Thymus (tissue), 11 donors: ENCODE data around the gene LHFPL3. TPM values are rescaled to one million over a fixed set of nuclear protein-coding genes. Genes with fewer than 3 reads are reported as not detected.

ENCODE experiments used
- DNase-seq, 9 donors: peaks; one replicate each; pipeline ENCODE4 v3.0.0-alpha.2; 2013; ENCODE audit warnings: low spot score in 9 of 9, low read depth in 6 of 9, missing footprints in 1 of 9
- H3K27ac ChIP-seq, 2 donors: one replicate each; pipeline ENCODE4 v1.5.1; 2013; ENCODE audit warnings: control low read depth in 1 of 2, low read depth in 1 of 2, low read length in 1 of 2, mild to moderate bottlenecking in 1 of 2, moderate library complexity in 1 of 2
- H3K27me3 ChIP-seq, 2 donors: one replicate each; pipeline ENCODE4 v1.5.1; 2013; ENCODE audit warnings: low read length in 1 of 2; ENCODE audit not compliant: control insufficient read depth in 2 of 2, insufficient read depth in 1 of 2
- H3K36me3 ChIP-seq, 2 donors: one replicate each; pipeline ENCODE4 v1.5.1; 2013; ENCODE audit warnings: low read length in 1 of 2, mild to moderate bottlenecking in 1 of 2, moderate library complexity in 1 of 2; ENCODE audit not compliant: control insufficient read depth in 2 of 2, insufficient read depth in 2 of 2
- H3K4me1 ChIP-seq, 2 donors: one replicate each; pipeline ENCODE4 v1.5.1; 2013; ENCODE audit warnings: low read length in 2 of 2; ENCODE audit not compliant: control insufficient read depth in 2 of 2, insufficient read depth in 2 of 2
- H3K4me3 ChIP-seq, 2 donors: one replicate each; pipeline ENCODE4 v1.5.1; 2013; ENCODE audit warnings: low read length in 2 of 2, control low read depth in 1 of 2, mild to moderate bottlenecking in 1 of 2
- H3K9me3 ChIP-seq, 2 donors: one replicate each; pipeline ENCODE4 v1.5.1; 2013; ENCODE audit warnings: low read length in 1 of 2, mild to moderate bottlenecking in 1 of 2; ENCODE audit not compliant: control insufficient read depth in 2 of 2, insufficient read depth in 1 of 2
- WGBS: extraction: QIAGEN DNeasy Blood & Tissue Kit; methylation state at CpG from one replicate; pipeline ENCODE4 v1.1.7; 2013; 5-methylcytosine and 5-hydroxymethylcytosine counted together
- polyA plus RNA-seq: library from polyadenylated mRNA; stranded (reverse); fragments of 200-250 nt; gene quantifications from one replicate; pipeline ENCODE4 v1.2.3, GENCODE V29; 2013
- total RNA-seq: library from RNA; stranded (reverse); fragments of 120-200 nt; gene quantifications from one replicate; pipeline ENCODE4 v1.2.4, GENCODE V29; 2013
- donor health status: healthy.

Gene LHFPL3
- total and polyA plus RNA-seq, 2 donors, result 0.05 to 0.14 TPM

DNA sequence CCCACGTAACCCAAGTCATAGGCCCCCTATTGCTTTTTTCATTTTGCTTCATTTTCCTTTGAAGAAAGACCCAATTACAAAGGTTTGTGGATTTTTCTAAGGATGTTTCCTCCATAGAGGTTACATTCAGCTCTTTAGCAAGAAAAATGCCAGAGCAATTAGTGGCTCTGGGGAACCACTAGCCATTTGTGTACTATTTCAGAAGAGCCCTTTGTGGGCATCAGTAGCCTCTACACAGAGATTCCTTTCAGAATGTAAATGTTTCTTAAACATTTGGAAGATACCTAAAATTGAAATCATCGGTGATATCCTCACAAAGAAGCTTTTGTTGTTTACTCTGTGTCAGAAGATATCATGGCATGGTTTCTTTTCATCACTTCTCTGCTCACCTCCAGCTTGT is 394.6 kb downstream of the LHFPL3 start:
- no peak for DNase-seq
- no peak overlapping the region for H3K4me3 ChIP-seq
- WGBS, result 92% methylated on average over 2 of the region's 2 CpGs
- H3K4me1 ChIP-seq, result no peaks in the 10 kb centered on the region
- H3K9me3 ChIP-seq, result no peaks in the 10 kb centered on the region
- H3K27ac ChIP-seq, result no peak overlapping the region
- H3K27me3 ChIP-seq, result no peaks in the 10 kb centered on the region
- no peaks in the 10 kb centered on the region for H3K36me3 ChIP-seq

DNA sequence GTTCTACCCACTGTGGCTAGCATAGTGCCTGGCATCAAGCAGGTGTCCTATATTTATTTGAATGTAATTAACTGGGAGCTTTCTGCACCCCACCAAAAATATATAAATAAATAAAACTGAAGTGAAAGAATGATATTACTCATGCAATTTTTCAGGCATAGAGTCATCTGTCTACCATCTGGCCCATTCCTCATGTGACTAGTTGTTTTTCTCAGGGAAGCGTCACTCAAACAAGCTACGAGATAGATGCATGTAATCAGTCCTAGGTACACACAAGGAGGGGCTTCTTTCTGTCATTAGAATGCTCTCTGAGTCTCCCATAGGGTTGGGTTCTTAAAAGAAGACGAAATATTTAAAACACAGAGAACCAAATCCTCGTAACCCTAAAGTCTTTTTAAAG is 430.1 kb downstream of the LHFPL3 start:
- Histone ChIP-seq H3K9me3 (no peaks in the 10 kb centered on the region), H3K4me1 (no peaks in the 10 kb centered on the region), H3K27me3 (no peaks in the 10 kb centered on the region), H3K27ac (no peak overlapping the region), H3K4me3 (no peak overlapping the region), H3K36me3 (no peaks in the 10 kb centered on the region)
- WGBS, result 83% methylated on average over 4 of the region's 4 CpGs
- DNase-seq, result no peak

DNA sequence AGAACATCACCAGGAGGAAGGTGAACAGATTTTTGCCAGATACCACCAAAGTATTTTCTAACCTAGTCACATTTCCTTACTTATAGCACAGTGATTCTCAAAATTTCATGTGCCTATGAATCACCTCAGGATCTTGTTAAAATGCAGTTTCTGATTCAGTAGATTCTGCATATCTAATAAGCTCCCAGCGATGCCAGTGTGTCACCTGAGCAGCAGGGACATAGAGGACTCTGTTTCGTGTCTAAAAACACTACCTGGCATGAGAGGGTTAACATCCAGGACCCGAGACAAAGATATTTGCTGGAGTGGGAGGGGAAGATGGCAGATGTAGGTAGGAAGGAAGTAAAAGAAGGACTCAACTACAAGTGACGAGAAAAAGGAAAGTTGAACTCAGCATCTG is 433.5 kb downstream of the LHFPL3 start:
- no peak for DNase-seq
- Histone ChIP-seq H3K4me1 (no peaks in the 10 kb centered on the region), H3K27me3 (no peaks in the 10 kb centered on the region), H3K36me3 (no peaks in the 10 kb centered on the region), H3K4me3 (no peak overlapping the region), H3K27ac (no peak overlapping the region), H3K9me3 (no peaks in the 10 kb centered on the region)
- 69% methylated on average over 4 of the region's 4 CpGs for WGBS

DNA sequence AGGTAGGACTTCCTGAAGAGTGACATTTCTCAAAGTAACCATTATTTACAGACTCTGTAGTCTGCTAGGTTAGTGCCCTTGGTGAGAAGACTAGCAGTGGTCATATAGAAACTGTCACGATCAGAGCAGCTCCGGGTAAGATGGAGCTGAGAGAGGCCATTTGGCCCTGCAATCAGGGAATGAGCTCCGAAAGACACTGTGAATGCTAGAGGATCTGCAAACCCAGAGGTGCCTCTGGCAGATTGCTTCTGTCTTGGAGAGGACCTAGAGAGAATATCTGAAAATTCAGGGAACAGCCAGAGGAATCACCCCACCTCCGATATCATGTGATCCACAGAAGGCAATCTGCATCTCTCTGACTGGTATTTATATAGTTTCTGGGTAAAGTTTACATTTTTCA is 438.7 kb downstream of the LHFPL3 start:
- no peaks in the 10 kb centered on the region for H3K4me1 ChIP-seq
- no peak overlapping the region for H3K27ac ChIP-seq
- DNase-seq, result no peak
- H3K36me3 ChIP-seq, result no peaks in the 10 kb centered on the region
- 54% methylated on average over 4 of the region's 4 CpGs for WGBS
- no peaks in the 10 kb centered on the region for H3K27me3 ChIP-seq
- no peaks in the 10 kb centered on the region for H3K9me3 ChIP-seq
- no peak overlapping the region for H3K4me3 ChIP-seq

DNA sequence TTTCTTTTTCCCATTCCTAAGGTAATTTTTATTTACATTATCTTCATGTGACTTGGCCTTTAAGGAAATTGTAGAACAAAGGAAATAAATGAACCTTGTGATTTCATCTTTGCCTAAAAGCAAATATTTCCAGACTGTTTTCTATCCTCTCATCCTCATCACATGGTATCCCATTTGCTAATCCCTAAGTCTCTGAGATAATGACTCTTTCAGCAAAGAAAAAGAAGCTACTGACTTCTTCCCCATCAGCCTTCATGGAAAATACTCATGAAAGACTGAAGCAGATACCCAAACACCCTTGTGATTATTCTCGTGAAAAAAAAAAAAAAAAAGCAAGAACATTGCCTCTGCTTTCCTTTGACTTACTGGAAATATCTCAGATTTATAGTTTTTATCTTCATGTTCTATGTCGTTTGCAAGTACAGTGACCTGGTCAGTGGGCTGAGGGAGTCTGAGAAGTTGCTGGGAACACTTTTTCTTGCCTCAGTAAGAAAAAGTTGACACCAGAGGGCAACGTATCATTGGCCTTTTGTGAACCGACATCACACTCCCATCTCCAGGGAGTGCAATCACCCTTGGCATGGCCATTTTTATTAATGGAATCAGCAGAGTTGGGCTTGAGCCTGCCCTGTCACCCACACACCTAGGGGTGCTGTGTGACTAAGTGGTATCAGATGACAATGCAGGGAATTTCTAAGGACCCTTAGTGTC is 439.6 kb downstream of the LHFPL3 start:
- no peaks in the 10 kb centered on the region for H3K27me3 ChIP-seq
- no peaks in the 10 kb centered on the region for H3K9me3 ChIP-seq
- H3K4me1 ChIP-seq, result no peaks in the 10 kb centered on the region
- DNase-seq, result no peak
- no peaks in the 10 kb centered on the region for H3K36me3 ChIP-seq
- H3K4me3 ChIP-seq, result no peak overlapping the region
- 59% methylated on average over 4 of the region's 4 CpGs for WGBS
- no peak overlapping the region for H3K27ac ChIP-seq

DNA sequence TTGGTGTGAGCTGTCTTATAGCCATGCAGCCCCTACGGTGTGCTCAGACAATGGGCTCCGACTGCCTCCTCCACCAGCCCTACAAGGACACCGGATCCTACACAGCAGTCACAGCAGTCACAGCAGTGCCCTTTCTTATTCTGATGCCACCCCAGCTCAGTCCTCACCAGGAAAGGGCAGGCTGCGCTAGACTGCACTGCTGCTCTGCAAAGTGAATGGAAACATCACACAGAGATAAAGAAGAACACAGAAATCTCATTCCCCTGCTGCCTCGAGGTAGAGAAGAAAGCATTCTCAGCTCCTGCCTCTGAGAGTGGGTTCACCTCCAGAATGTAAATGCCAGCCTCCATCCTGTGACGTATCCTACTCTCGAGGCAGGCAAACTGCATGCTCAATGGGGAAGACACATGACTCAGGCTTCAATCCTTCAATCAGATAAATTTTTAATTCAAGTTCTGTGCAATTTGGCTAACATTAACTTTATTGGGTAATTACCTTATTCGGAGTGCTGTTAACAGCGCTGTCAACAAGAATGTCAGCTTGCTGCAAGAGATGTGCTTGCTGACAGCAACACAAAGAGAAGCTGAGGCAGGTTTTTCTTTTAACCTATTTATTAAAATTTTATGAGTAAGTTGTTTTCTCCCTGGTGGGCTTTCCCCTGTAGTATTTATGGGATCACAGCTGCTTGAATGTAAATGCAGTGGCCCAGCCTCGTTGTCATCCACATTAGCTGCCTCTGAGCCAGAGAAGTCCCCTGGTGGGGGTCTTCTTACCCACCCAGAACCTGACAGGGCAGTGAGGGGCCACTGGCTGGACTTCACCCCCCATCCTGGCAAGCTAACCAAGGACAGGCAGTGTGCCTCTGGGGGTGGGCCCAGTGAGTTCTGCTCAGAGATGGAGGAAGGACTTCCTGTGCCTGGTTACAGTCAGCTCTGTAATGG is 444.3 kb downstream of the LHFPL3 start:
- no peaks in the 10 kb centered on the region for H3K9me3 ChIP-seq
- 53% methylated on average over 10 of the region's 10 CpGs for WGBS
- H3K4me3 ChIP-seq, result no peak overlapping the region
- no peaks in the 10 kb centered on the region for H3K36me3 ChIP-seq
- no peaks in the 10 kb centered on the region for H3K27me3 ChIP-seq
- H3K4me1 ChIP-seq, result no peaks in the 10 kb centered on the region
- H3K27ac ChIP-seq, result no peak overlapping the region
- DNase-seq, result no peak

DNA sequence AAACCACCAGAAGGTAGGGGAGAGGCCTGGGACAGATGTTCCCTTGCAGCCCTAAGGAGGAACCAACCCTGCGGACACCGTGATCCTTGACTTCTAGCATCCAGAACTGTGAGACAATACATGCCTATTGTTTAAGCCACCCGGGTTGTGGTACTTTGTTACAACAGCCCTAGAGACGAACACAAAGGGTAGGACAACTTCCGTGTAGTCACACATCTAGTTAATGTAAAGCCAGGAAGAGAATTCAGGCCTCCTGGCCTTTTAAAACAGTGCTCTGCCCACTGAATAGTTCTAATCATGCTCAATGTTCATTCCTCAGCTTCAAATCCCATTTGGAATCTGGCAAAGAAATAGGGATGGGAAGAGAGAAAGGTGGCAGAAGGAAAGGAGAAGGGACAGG is 445.4 kb downstream of the LHFPL3 start:
- H3K36me3 ChIP-seq, result no peaks in the 10 kb centered on the region
- H3K27ac ChIP-seq, result no peak overlapping the region
- no peaks in the 10 kb centered on the region for H3K9me3 ChIP-seq
- DNase-seq, result no peak
- H3K4me3 ChIP-seq, result no peak overlapping the region
- WGBS, result 92% methylated on average over 5 of the region's 5 CpGs
- no peaks in the 10 kb centered on the region for H3K27me3 ChIP-seq
- H3K4me1 ChIP-seq, result no peaks in the 10 kb centered on the region

DNA sequence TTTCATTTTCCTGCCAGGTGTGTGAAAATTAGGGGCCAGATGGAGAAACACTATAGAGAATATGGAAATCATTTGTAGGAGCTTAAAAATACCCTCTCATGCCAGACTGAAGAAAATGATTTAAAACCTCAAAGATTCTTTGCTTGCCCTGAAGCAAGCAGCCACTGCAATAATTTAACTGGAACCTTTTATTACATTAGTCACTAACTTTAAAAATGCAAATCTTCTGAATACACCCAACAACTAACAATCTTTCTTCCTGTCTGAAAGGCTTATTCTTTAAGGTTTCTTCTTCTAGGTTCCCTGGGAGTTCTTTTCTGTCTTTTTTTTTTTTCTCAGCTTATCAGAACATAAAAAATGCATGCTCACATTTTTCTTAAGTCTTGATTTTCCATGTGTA is 447.1 kb downstream of the LHFPL3 start:
- no peak overlapping the region for H3K4me3 ChIP-seq
- H3K36me3 ChIP-seq, result no peaks in the 10 kb centered on the region
- no peaks in the 10 kb centered on the region for H3K4me1 ChIP-seq
- no peak for DNase-seq
- H3K27ac ChIP-seq, result no peak overlapping the region
- H3K27me3 ChIP-seq, result no peaks in the 10 kb centered on the region
- H3K9me3 ChIP-seq, result no peaks in the 10 kb centered on the region

DNA sequence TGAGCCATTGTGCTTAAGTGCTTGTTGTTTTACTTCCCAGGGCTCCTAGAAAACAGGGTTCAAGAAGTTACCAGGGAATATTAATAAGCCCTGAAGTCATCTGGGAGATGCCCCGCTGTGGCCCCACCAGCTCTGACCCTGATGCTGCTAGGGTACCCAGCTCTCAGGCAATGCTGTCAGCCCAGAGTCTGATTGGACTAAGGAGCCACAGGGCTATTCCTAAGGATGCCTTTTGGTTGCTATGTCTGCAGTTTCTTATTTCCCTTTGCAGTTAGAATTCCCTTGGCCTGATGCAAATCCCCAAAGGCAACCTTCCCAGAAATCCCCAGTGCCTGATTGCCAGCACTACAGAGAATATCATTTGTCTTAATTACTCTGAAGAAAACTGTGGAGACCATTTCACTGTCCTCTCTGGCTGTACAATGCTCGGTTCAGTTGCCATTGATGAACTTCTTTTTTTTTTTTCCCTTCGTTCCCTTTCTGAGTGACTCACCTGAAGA is 448.9 kb downstream of the LHFPL3 start:
- no peaks in the 10 kb centered on the region for H3K9me3 ChIP-seq
- 86% methylated on average over 3 of the region's 3 CpGs for WGBS
- no peaks in the 10 kb centered on the region for H3K27me3 ChIP-seq
- no peaks in the 10 kb centered on the region for H3K4me1 ChIP-seq
- H3K36me3 ChIP-seq, result no peaks in the 10 kb centered on the region
- H3K4me3 ChIP-seq, result no peak overlapping the region
- no peak for DNase-seq
- H3K27ac ChIP-seq, result no peak overlapping the region
